LNCaP clone FGC (cell line): ENCODE data around the gene SLC25A31.

Experiments used
- DNase-seq: peaks from one replicate; pipeline ENCODE4 v3.0.0-alpha.2; 2011; ENCODE audit warnings: low read depth
- H3K4me3 ChIP-seq: 2 replicates; pipeline ENCODE4 v1.5.1; 2011; ENCODE audit warnings: mild to moderate bottlenecking, low read depth, low read length, control low read depth
- CTCF ChIP-seq: IDR thresholded peaks from 2 replicates; pipeline ENCODE4 v1.5.1; 2012; ENCODE audit warnings: mild to moderate bottlenecking; ENCODE audit not compliant: control insufficient read depth, insufficient read depth; ENCODE audit errors: extremely low read depth

SLC25A31 gene

GRCh38 chr4:127776620-127777019 lies 46.4 kb downstream of the SLC25A31 start:
- no peak overlapping the region for H3K4me3 ChIP-seq
- DNase-seq, result no peak
- TF ChIP-seq CTCF, result no peak

- no peak for TF ChIP-seq CTCF
- H3K4me3 ChIP-seq, result no peak overlapping the region
- DNase-seq, result no peak
These were observed 47.3 kb downstream of the SLC25A31 start for GRCh38 chr4:127777487-127777886.

- no peak for DNase-seq
- H3K4me3 ChIP-seq, result no peak overlapping the region
- TF ChIP-seq CTCF, result no peak
These were observed 47.9 kb downstream of the SLC25A31 start for GRCh38 chr4:127778102-127778501.

- no peak for TF ChIP-seq CTCF
- H3K4me3 ChIP-seq, result no peak overlapping the region
- DNase-seq, result no peak
These were observed 50.4 kb downstream of the SLC25A31 start for GRCh38 chr4:127780598-127780997.

- H3K4me3 ChIP-seq, result peak overlapping the region; percentile 84
- no peak for DNase-seq
- TF ChIP-seq CTCF, result no peak
These were observed 51.3 kb downstream of the SLC25A31 start for GRCh38 chr4:127781300-127782024.

GRCh38 chr4:127782025-127782274 lies 51.8 kb downstream of the SLC25A31 start:
- no peak for TF ChIP-seq CTCF
- no peak for DNase-seq
- H3K4me3 ChIP-seq, result peak overlapping the region; percentile 84
